ENCODE data around the gene POLA2. TPM values are rescaled to one million over a fixed set of nuclear protein-coding genes. Genes with fewer than 3 reads are reported as not detected.
A peak's percentile ranks its signal among the peaks of the same experiment; 100 is the strongest.
"Not testable (repeated sequence)": the region's sequence is repeated elsewhere in the genome, so short reads cannot be mapped to it uniquely, and the experiment has no call there.

The POLA2 gene
- total RNA-seq, 2 donors from 2014 or later: 5.6 to 13.5 TPM

DNA sequence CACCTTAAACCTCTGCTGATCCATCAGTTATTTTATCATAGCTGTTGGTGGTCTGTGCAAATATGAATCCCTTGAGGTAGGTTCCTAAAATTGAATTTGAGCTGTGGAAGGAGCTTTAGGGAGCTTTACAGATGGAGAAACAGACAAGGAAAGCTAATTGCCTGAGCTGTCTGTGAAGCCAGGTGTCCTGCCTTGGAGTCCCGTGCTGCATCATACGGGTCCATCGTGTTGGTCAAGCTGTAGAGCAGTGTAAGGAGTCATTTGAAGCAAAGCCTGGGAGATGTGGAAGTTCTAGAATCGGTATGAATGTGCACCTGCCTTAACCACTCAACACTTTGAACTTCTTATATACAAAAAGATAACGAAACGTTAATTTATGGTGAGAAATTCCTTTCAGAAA, 1.0 kb downstream of the POLA2 start:
- Histone ChIP-seq H3K4me1 (ENCODE audit: control insufficient read depth in 1 of 2, low read depth in 2 of 2) (peaks cover 6 to 17% of the 10 kb centered on the region in 2 donors), H3K27me3 (replicated peaks; ENCODE audit: insufficient read depth) (no peaks in the 10 kb centered on the region), H3K36me3 (no peaks in the 10 kb centered on the region), H3K4me3 (peak overlapping the region; percentile 84), H3K9me3 (no peaks in the 10 kb centered on the region), H3K27ac (peak overlapping the region; percentile 79 to 87)
- ATAC-seq (ENCODE audit: insufficient number of reproducible peaks, low FRiP score, low read depth): no peak
- no peak for TF ChIP-seq CTCF (IDR thresholded peaks at IDR 0.05)
- DNase-seq (ENCODE audit: low spot score): no peak

GRCh38 chr11:65264747-65265146, 3.0 kb downstream of the POLA2 start:
- H3K4me1 ChIP-seq (ENCODE audit: control insufficient read depth in 1 of 2, low read depth in 2 of 2): peaks cover 6 to 17% of the 10 kb centered on the region in 2 donors
- not testable (repeated sequence) for H3K9me3 ChIP-seq; H3K27me3 ChIP-seq (replicated peaks; ENCODE audit: insufficient read depth); H3K27ac ChIP-seq; DNase-seq (ENCODE audit: low spot score); H3K36me3 ChIP-seq; H3K4me3 ChIP-seq; ATAC-seq (ENCODE audit: insufficient number of reproducible peaks, low FRiP score, low read depth)

DNA sequence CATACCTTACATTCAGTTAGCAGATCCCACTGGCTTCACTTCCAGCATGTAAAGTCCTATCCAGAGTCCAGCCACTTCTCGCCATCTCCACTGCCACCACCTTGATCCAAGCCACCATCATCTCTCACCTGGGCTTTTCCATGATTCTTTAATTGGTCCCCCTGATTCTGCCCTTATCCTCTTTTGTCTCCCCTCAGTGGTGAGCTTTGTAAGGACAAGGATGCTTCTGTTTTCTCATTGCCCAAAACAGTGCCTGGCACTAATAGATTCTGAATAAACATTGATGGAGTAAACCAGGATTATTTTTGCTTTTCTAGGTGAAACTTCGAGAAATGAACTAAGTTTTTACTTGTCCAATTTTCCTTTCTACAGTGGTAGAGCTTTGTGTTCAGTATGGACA, 4.4 kb downstream of the POLA2 start:
- H3K4me1 ChIP-seq (ENCODE audit: control insufficient read depth in 1 of 2, low read depth in 2 of 2): peaks cover 6 to 14% of the 10 kb centered on the region in 2 donors
- H3K4me3 ChIP-seq: no peak overlapping the region
- no peak overlapping the region for H3K27ac ChIP-seq
- no peak for ATAC-seq (ENCODE audit: insufficient number of reproducible peaks, low FRiP score, low read depth)
- no peak for DNase-seq (ENCODE audit: low spot score)
- TF ChIP-seq CTCF (IDR thresholded peaks at IDR 0.05): no peak
- no peaks in the 10 kb centered on the region for H3K9me3 ChIP-seq
- H3K36me3 ChIP-seq: peaks cover 4% of the 10 kb centered on the region
- no peaks in the 10 kb centered on the region for H3K27me3 ChIP-seq (replicated peaks; ENCODE audit: insufficient read depth)

DNA sequence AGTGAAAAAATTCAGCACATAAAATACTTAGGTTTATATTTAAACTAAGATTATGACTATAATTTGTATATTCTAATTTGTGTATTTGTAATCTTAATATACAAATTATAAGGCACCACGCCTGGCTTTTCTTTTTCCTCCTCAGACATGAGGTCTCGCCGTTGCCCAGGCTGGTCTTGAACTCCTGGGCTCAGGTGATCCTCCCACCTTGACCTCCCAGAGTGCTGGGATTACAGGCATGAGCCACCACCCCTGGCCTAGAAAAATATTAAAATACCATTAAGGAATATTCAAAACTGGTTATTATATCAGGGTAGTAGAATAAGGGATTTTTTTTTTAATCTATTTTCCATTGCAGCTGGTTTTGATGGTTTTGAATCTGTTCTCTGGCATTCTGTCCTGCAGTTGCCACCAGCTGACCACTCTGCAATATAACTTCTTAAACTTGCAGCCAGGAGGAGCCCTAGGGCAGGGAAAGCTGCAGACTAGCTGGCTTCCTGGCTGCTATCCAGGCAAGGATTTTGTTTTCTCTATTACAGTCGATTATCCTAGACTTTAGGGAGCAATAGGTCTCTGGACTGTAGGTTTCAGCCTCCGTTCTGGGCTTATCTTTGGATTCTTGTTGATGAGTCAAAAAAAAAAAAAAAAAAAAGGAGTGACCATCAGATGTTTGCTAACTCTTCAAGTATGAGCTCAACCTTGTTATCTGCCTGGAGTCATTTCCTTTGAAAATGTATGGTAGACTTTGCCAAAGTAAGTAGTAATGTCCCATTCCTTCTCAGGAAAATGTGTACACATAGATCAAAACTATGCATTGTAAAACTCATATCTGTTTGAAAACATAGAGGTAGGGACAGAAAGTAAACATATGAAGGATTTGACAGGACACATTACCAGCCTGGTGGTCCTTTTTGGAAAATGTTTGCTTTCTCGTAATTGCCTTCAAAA, 13.2 kb downstream of the POLA2 start:
- TF ChIP-seq CTCF (IDR thresholded peaks at IDR 0.05): peak; percentile 64

GRCh38 chr11:65275906-65276305, 14.1 kb downstream of the POLA2 start:
- H3K27ac ChIP-seq: no peak overlapping the region
- TF ChIP-seq CTCF (IDR thresholded peaks at IDR 0.05): no peak
- no peak for DNase-seq (ENCODE audit: low spot score)
- H3K9me3 ChIP-seq: no peaks in the 10 kb centered on the region
- H3K36me3 ChIP-seq: peaks cover 5% of the 10 kb centered on the region
- H3K27me3 ChIP-seq (replicated peaks; ENCODE audit: insufficient read depth): no peaks in the 10 kb centered on the region
- H3K4me1 ChIP-seq (ENCODE audit: control insufficient read depth in 1 of 2, low read depth in 2 of 2): peaks cover 7 to 30% of the 10 kb centered on the region in 2 donors
- H3K4me3 ChIP-seq: no peak overlapping the region
- no peak for ATAC-seq (ENCODE audit: insufficient number of reproducible peaks, low FRiP score, low read depth)

More for the DNA sequence above, 13.2 kb downstream of the POLA2 start:
- Histone ChIP-seq H3K27ac (peak overlapping the region in 1 of 2 donors; percentile 12), H3K9me3 (no peaks in the 10 kb centered on the region), H3K36me3 (peaks cover 6% of the 10 kb centered on the region), H3K27me3 (replicated peaks; ENCODE audit: insufficient read depth) (no peaks in the 10 kb centered on the region), H3K4me3 (no peak overlapping the region), H3K4me1 (ENCODE audit: control insufficient read depth in 1 of 2, low read depth in 2 of 2) (peaks cover 4 to 25% of the 10 kb centered on the region in 2 donors)
- ATAC-seq (ENCODE audit: insufficient number of reproducible peaks, low FRiP score, low read depth) (peak; percentile 65), DNase-seq (ENCODE audit: low spot score) (peak; percentile 32)

Data from thoracic aorta (tissue), 2 donors.